Stomach (tissue), 4 donors: ENCODE measurements around the gene SRP72.
"Not testable (repeated sequence)": the region's sequence is repeated elsewhere in the genome, so short reads cannot be mapped to it uniquely, and the experiment has no call there.

Experiments used
- CTCF ChIP-seq, 7 experiments: fragments of 450-650 bp in 4 of 7; fragments of 200-600 bp in 3 of 7; sonication (generic) in 3 of 7; IDR thresholded peaks; one replicate each; pipeline ENCODE4 v1.5.1; 2016 to 2019; ENCODE audit warnings: antibody characterized with exemption in 7 of 7, control low read depth in 2 of 7, mild to moderate bottlenecking in 1 of 7
- EP300 ChIP-seq: sonication (generic); formaldehyde crosslinking; IDR thresholded peaks from one replicate; pipeline ENCODE4 v1.6.1; 2017; ENCODE audit warnings: antibody characterized with exemption
- POLR2A ChIP-seq, 4 donors: fragments of 450-650 bp; IDR thresholded peaks; one replicate each; pipeline ENCODE4 v1.6.1; 2016; ENCODE audit warnings: antibody characterized with exemption in 4 of 4, control low read depth in 2 of 4, mild to moderate bottlenecking in 1 of 4, moderate library complexity in 1 of 4
- POLR2AphosphoS5 ChIP-seq, 3 donors: sonication (generic); formaldehyde crosslinking; IDR thresholded peaks; one replicate each; pipeline ENCODE4 v1.6.1; 2016; ENCODE audit warnings: antibody characterized with exemption in 3 of 3

GRCh38 chr4:56466296-56466761, 1.1 kb upstream of the SRP72 start:
- TF ChIP-seq POLR2A (IDR thresholded peaks at IDR 0.05); CTCF (IDR thresholded peaks at IDR 0.05); EP300: not testable (repeated sequence)
- TF ChIP-seq POLR2AphosphoS5 (IDR thresholded peaks at IDR 0.05), result peak in 2 of 3 donors; percentile 48 to 50
